Raji (cell line): ENCODE results near the gene ATP5F1E.

ENCODE experiments used
- POLR2A ChIP-seq: IDR thresholded peaks from 2 replicates; pipeline ENCODE4 v1.6.1; 2011; ENCODE audit warnings: low read depth, low read length, control low read depth; ENCODE audit not compliant: insufficient read depth

The ATP5F1E gene

GRCh38 chr20:59032023-59032712 is at the start of gene ATP5F1E:
TSS of gene ATP5F1E (minus strand) at chr20:59032335. CDS start at chr20:59032251, 84 bp downstream.
- TF ChIP-seq POLR2A = peak; percentile 94

- no peak for TF ChIP-seq POLR2A
Measured at GRCh38 chr20:59081036-59081435, 48.9 kb upstream of the ATP5F1E start.

- no peak for TF ChIP-seq POLR2A
Measured at GRCh38 chr20:59078231-59078630, 46.1 kb upstream of the ATP5F1E start.

GRCh38 chr20:59077705-59078104 is 45.6 kb upstream of the ATP5F1E start:
- no peak for TF ChIP-seq POLR2A

GRCh38 chr20:59075934-59076508 is 43.9 kb upstream of the ATP5F1E start:
- no peak for TF ChIP-seq POLR2A

GRCh38 chr20:59074456-59074855 is 42.3 kb upstream of the ATP5F1E start:
- no peak for TF ChIP-seq POLR2A

GRCh38 chr20:59073582-59073981 is 41.4 kb upstream of the ATP5F1E start:
- TF ChIP-seq POLR2A = no peak

GRCh38 chr20:59071216-59071615 is 39.1 kb upstream of the ATP5F1E start:
- TF ChIP-seq POLR2A = no peak

- TF ChIP-seq POLR2A = no peak
Measured at GRCh38 chr20:59069026-59069425, 36.9 kb upstream of the ATP5F1E start.

GRCh38 chr20:59068534-59068933 is 36.4 kb upstream of the ATP5F1E start:
- TF ChIP-seq POLR2A = no peak

- no peak for TF ChIP-seq POLR2A
Measured at GRCh38 chr20:59064214-59064722, 32.1 kb upstream of the ATP5F1E start.

- TF ChIP-seq POLR2A = no peak
Measured at GRCh38 chr20:59063358-59064213, 31.5 kb upstream of the ATP5F1E start.

GRCh38 chr20:59062081-59062480 is 29.9 kb upstream of the ATP5F1E start:
- no peak for TF ChIP-seq POLR2A

- TF ChIP-seq POLR2A = no peak
Measured at GRCh38 chr20:59055302-59055701, 23.2 kb upstream of the ATP5F1E start.

- TF ChIP-seq POLR2A = no peak
Measured at GRCh38 chr20:59051666-59052185, 19.6 kb upstream of the ATP5F1E start.
